SK-N-MC (cell line): Measurements from ENCODE around the gene MYZAP.

Source experiments
- DNase-seq: peaks from one replicate; pipeline ENCODE4 v3.0.0-alpha.2; 2011; ENCODE audit warnings: low read depth, low spot score
- H3K27ac ChIP-seq: fragments of 200-600 bp; sonication (generic); 2 replicates; pipeline ENCODE4 v1.5.1; 2016; ENCODE audit warnings: mixed run types
- H3K36me3 ChIP-seq: fragments of 200-600 bp; sonication (generic); 2 replicates; pipeline ENCODE4 v1.6.1; 2017; ENCODE audit warnings: antibody characterized with exemption, low read length, mixed read lengths; ENCODE audit not compliant: insufficient read depth
- H3K4me3 ChIP-seq: fragments of 200-600 bp; sonication (generic); 2 replicates; pipeline ENCODE4 v1.5.1; 2016
- H3K9ac ChIP-seq: fragments of 200-600 bp; sonication (generic); 2 replicates; pipeline ENCODE4 v1.8.0; 2017; ENCODE audit warnings: mixed run types, mixed read lengths; ENCODE audit not compliant: insufficient read length
- H3K9me3 ChIP-seq: fragments of 200-600 bp; sonication (generic); 2 replicates; pipeline ENCODE4 v1.6.1; 2017; ENCODE audit warnings: low read depth, mild to moderate bottlenecking, antibody characterized with exemption, low read length, moderate library complexity, mixed read lengths
- EZH2 ChIP-seq: fragments of 200-600 bp; sonication (generic); IDR thresholded peaks from one replicate; pipeline ENCODE4 v1.6.1; 2017; ENCODE audit warnings: antibody characterized with exemption
- FOXP2 ChIP-seq: optimal IDR thresholded peaks from 2 replicates; pipeline ENCODE3; 2011; ENCODE audit warnings: mild to moderate bottlenecking, moderate library complexity; ENCODE audit not compliant: insufficient read depth; ENCODE audit errors: extremely low read length, control extremely low read depth
- POLR2AphosphoS5 ChIP-seq: IDR thresholded peaks from 2 replicates; pipeline ENCODE4 v1.6.1; 2012; ENCODE audit warnings: mild to moderate bottlenecking, low read depth, low read length, borderline replicate concordance

Gene MYZAP

DNA sequence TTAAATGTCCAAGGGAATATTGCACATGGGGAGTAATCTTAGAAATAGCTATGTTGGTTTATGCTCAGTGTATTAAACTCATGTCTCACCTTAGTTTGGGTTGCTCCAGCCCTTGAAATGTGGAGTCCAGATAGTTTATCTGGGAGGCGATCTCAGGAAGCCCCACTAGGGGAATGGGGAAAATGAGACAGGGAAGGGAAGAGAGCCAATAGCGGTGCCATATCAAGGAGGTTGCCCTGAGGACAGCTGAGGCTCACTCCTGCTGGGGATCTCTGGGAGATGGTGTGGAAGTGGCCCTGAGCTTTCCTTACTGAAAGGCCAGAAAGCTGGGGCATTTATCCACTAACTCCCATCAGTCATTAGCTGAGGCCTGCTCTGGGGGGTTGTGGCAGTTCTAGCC lies 71.6 kb downstream of the MYZAP start:
- no peak for TF ChIP-seq FOXP2
- no peak for TF ChIP-seq EZH2
- TF ChIP-seq POLR2AphosphoS5: no peak
- no peak overlapping the region for H3K27ac ChIP-seq

DNA sequence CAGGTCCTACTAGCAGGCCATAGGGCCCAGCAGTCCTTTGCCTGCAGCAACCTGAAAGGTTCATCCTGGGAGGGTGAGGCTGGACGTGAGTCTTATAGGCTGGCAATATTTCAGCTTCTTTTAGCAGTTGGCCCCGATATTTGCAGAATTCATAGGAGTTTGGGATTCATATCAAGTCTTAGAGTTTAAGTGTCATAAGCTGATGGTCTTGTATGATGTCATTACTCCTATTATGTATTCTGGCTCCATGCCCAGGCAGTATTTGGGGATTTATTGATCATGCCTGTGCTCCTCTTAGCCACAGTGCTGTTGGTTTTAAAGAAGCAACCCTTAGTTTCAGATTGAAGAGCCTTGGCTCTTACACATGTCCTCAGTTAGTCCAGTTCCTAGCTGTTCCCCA lies 73.5 kb downstream of the MYZAP start:
- Histone ChIP-seq H3K4me3 (no peak overlapping the region), H3K36me3 (no peaks in the 10 kb centered on the region), H3K27ac (no peak overlapping the region), H3K9me3 (no peaks in the 10 kb centered on the region), H3K9ac (no peak overlapping the region)
- no peak for DNase-seq
- no peak for TF ChIP-seq FOXP2
- no peak for TF ChIP-seq POLR2AphosphoS5
- TF ChIP-seq EZH2: no peak

More for the DNA sequence above, 71.6 kb downstream of the MYZAP start:
- Histone ChIP-seq H3K9me3 (no peaks in the 10 kb centered on the region), H3K4me3 (no peak overlapping the region), H3K36me3 (no peaks in the 10 kb centered on the region), H3K9ac (no peak overlapping the region)
- no peak for DNase-seq

DNA sequence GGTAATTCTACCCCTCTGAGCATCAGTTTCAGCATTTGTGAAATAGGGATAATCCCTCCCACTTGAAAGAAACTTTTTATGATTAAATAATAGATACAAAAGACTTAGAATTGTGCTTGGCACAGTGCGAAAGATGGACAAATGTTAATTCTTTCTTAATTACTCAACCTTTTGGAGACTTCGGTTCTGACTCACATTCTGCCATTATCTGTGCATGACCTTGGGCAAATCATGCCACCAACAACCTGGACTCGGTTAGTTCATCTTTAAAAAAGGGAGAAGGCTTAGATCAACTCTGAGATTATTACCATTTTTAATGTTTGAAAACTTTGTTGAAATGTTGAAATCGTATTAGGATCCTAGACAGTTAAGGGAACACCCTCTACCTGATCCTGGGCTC lies 74.2 kb downstream of the MYZAP start:
- H3K36me3 ChIP-seq: no peaks in the 10 kb centered on the region
- TF ChIP-seq EZH2 (no peak), POLR2AphosphoS5 (no peak), FOXP2 (no peak)
- no peaks in the 10 kb centered on the region for H3K9me3 ChIP-seq
- H3K27ac ChIP-seq: no peak overlapping the region
- H3K4me3 ChIP-seq: no peak overlapping the region
- no peak overlapping the region for H3K9ac ChIP-seq
- DNase-seq: no peak

DNA sequence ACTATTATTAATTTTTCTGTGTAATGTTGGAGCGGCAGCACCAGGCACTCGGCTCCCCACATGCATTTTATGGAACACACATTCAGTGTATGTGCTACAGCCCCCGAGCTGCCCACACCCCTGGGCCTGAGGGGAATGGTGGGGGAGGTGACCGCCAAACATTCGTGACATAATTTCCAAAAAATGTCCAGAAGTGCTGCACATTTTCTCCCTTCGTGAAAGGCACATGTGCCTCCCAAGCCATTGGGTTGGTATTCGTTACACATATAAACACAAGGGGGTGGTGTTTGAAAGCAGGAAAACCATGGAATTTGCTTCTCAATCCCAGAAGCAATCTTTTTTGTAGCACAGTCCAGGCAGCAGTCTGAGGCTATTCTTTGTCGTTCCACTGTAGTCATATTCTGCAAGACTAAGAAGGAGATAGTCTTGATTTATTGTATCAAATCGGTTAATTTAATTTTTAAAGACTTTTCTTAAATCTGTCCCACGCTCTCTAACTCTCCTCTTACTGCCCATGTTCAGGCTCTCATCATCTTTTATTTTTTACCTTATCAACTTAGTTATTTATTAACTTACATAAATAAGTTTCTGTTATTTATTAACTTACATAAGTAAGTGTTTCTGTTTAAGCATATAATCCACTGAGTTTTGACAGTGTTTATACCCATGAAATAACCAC lies 75.6 kb downstream of the MYZAP start:
- DNase-seq: no peak
- H3K36me3 ChIP-seq: no peaks in the 10 kb centered on the region
- TF ChIP-seq POLR2AphosphoS5: no peak
- TF ChIP-seq FOXP2: no peak
- no peak for TF ChIP-seq EZH2
- no peak overlapping the region for H3K9ac ChIP-seq
- H3K9me3 ChIP-seq: no peaks in the 10 kb centered on the region
- H3K4me3 ChIP-seq: no peak overlapping the region
- no peak overlapping the region for H3K27ac ChIP-seq

DNA sequence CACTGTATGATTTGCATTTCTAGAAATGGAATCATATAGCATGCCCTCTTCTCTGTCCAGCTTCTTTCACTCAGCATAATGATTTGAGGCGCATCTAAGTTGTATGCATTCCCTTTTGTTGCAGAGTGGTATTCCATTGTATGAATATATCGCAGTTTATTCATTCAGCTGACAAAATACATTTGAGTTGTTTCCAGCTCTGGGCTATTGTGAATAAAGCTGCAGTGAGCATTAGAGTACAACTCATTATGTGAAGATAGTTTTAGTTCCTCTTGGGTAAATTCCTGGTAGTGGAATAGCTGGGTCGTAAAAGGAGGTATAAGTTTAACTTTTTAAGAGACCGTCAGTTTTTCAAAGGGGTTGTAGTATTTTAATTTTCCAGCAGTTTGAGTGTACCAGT lies 76.3 kb downstream of the MYZAP start:
- Histone ChIP-seq H3K36me3 (no peaks in the 10 kb centered on the region), H3K27ac (no peak overlapping the region), H3K9me3 (no peaks in the 10 kb centered on the region), H3K9ac (no peak overlapping the region), H3K4me3 (no peak overlapping the region)
- DNase-seq: no peak
- no peak for TF ChIP-seq EZH2
- TF ChIP-seq FOXP2: no peak
- TF ChIP-seq POLR2AphosphoS5: no peak

DNA sequence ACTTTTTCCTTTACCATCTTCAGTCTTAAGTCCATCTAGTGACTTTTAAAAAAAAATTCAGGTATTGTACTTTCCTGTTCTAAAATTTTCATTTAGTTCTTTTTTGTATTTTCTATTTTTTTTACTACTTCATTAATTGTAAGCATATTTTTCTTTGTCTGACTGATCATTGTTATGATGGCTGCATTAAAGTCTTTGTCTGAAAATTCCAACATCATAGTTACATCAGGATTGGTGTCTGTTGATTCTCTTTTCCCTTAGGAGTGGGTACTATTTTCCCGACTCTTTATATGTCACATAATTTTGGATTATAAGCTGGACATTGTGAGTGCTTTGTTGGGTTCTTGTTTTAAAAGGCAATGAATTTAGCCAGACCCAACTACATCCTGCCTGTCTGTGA lies 79.9 kb downstream of the MYZAP start:
- H3K9me3 ChIP-seq: no peaks in the 10 kb centered on the region
- DNase-seq: no peak
- H3K27ac ChIP-seq: no peak overlapping the region
- no peaks in the 10 kb centered on the region for H3K36me3 ChIP-seq
- H3K9ac ChIP-seq: no peak overlapping the region
- TF ChIP-seq POLR2AphosphoS5: no peak
- TF ChIP-seq FOXP2: no peak
- no peak for TF ChIP-seq EZH2
- H3K4me3 ChIP-seq: no peak overlapping the region

DNA sequence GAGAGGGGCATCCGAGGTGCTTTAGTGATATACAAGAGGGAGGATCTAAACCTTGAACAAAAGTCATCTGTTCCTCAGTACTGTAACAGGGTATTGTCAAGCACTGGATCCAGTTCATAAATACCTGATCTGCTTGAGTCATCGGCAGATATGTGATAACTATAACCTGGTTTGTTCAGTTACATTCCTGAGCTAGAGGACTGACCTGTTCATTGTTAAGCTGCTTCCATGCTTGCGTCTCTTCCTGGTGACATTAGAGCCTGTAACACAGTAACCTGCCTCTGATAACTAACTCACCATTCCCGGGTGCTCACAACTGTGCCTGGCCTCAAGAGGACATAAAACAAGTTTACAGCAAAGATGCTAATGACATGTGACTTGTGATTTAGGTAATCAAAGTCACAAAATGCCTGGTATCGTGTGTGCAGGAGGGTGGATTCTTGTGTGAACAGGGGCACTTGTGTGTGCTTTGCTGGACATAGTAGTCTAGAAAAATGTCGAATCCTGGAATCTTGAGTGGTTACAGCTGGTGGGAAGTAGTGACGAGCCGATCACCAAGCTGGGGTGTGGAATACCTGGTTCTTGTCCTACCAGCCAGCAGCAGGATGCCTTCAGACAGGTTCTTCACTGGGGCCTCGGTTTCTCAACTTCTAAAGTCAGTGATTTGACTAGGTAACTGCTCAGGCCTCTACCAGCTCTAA lies 83.9 kb downstream of the MYZAP start:
- DNase-seq: no peak
- TF ChIP-seq EZH2: no peak
- TF ChIP-seq FOXP2: no peak
- no peak for TF ChIP-seq POLR2AphosphoS5

DNA sequence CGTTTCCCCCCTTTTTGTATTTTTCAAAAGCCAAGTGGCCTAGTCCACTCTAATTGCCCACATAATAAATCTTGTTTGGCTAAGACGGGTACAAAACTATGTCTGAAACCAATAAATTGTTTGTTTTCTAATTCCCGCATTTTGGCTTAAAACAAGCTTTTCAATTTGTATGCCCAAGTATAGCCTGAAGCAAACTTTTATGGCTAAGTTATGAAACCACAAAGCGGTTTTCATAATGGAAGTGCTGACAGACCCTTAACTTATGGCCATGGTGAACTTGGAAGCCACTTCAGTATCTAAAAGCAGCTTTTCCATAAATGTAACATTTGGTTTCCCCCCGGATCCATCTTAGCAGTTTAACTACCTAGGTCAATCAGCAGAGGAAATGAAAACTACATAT lies 84.9 kb downstream of the MYZAP start:
- Histone ChIP-seq H3K4me3 (no peak overlapping the region), H3K9ac (no peak overlapping the region)

More for the DNA sequence above, 83.9 kb downstream of the MYZAP start:
- no peaks in the 10 kb centered on the region for H3K36me3 ChIP-seq
- no peak overlapping the region for H3K9ac ChIP-seq
- H3K9me3 ChIP-seq: no peaks in the 10 kb centered on the region
- H3K27ac ChIP-seq: no peak overlapping the region
- H3K4me3 ChIP-seq: no peak overlapping the region

More for the DNA sequence above, 84.9 kb downstream of the MYZAP start:
- no peak overlapping the region for H3K27ac ChIP-seq
- DNase-seq: peak; percentile 64
- TF ChIP-seq POLR2AphosphoS5 (peak; percentile 59; the same call in 1 of the 2 replicates), FOXP2 (no peak), EZH2 (no peak)
- no peaks in the 10 kb centered on the region for H3K36me3 ChIP-seq
- H3K9me3 ChIP-seq: no peaks in the 10 kb centered on the region
